Smooth muscle cell (in vitro differentiated cells): ENCODE results near the gene PLCG2. TPM values are rescaled to one million over a fixed set of nuclear protein-coding genes. Genes with fewer than 3 reads are reported as not detected.

Experiments
- DNase-seq: peaks from one replicate; lab custom pipeline; 2025; ENCODE audit not compliant: unreplicated experiment; lab: John Stamatoyannopoulos, UW
- H2AFZ ChIP-seq: fragments of 200-600 bp; sonication (generic); 2 replicates; pipeline ENCODE4 v1.6.0; 2016; ENCODE audit warnings: antibody characterized with exemption, low read depth, mild to moderate bottlenecking
- H3F3A ChIP-seq: fragments of 200-600 bp; sonication (generic); 2 replicates; pipeline ENCODE4 v1.6.0; 2017; ENCODE audit warnings: antibody characterized with exemption, low read depth
- H3K27ac ChIP-seq: fragments of 200-600 bp; sonication (generic); 2 replicates; pipeline ENCODE4 v1.5.1; 2016; ENCODE audit warnings: low read depth, mild to moderate bottlenecking
- H3K27me3 ChIP-seq: fragments of 200-600 bp; sonication (generic); 2 replicates; pipeline ENCODE4 v1.6.1; 2016; ENCODE audit warnings: low read depth, mild to moderate bottlenecking
- H3K36me3 ChIP-seq: fragments of 200-600 bp; sonication (generic); 2 replicates; pipeline ENCODE4 v1.5.1; 2016; ENCODE audit warnings: low read depth
- H3K4me1 ChIP-seq: fragments of 200-600 bp; sonication (generic); 2 replicates; pipeline ENCODE4 v1.5.1; 2016; ENCODE audit warnings: low read depth
- H3K4me2 ChIP-seq: fragments of 200-600 bp; sonication (generic); 2 replicates; pipeline ENCODE4 v1.6.0; 2016; ENCODE audit warnings: mild to moderate bottlenecking
- H3K4me3 ChIP-seq: fragments of 200-600 bp; sonication (generic); 2 replicates; pipeline ENCODE4 v1.5.1; 2016; ENCODE audit warnings: mild to moderate bottlenecking
- H3K79me2 ChIP-seq: fragments of 200-600 bp; sonication (generic); 2 replicates; pipeline ENCODE4 v1.6.0; 2016; ENCODE audit warnings: low read depth, mild to moderate bottlenecking
- H3K9ac ChIP-seq: fragments of 200-600 bp; sonication (generic); 2 replicates; pipeline ENCODE4 v1.6.0; 2016; ENCODE audit warnings: low read depth
- H3K9me3 ChIP-seq: fragments of 200-600 bp; sonication (generic); replicated peaks from 2 replicates; pipeline ENCODE4 v1.5.1; 2016; ENCODE audit warnings: low read depth
- H4K20me1 ChIP-seq: fragments of 200-600 bp; sonication (generic); 2 replicates; pipeline ENCODE4 v1.6.0; 2016; ENCODE audit warnings: low read depth
- WGBS: methylation state at CpG from one replicate; pipeline ENCODE4 v1.1.7; 2016; ENCODE audit warnings: low lambda C conversion rate; 5-methylcytosine and 5-hydroxymethylcytosine counted together
- polyA plus RNA-seq: library from polyadenylated mRNA; unstranded; fragments of >200 nt; fragmentation: Nextera tagmentation; extraction: Ambion mirVana; gene quantifications from 2 replicates; pipeline ENCODE4 v1.2.1, GENCODE V29; 2016
- total RNA-seq: library from RNA; depleted of rRNA; stranded (reverse); fragments of >200 nt; gene quantifications from 2 replicates; pipeline ENCODE4 v1.2.3, GENCODE V29; 2014
- TF ChIP-seq, protein P1 (sequence below): fragments of 200-600 bp; sonication (generic); IDR thresholded peaks from 2 replicates; pipeline ENCODE4 v1.5.1; 2017; ENCODE audit warnings: borderline replicate concordance, mild to moderate bottlenecking, antibody characterized with exemption; ENCODE audit not compliant: insufficient read depth, poor library complexity, severe bottlenecking

The PLCG2 gene
- total RNA-seq (0.18 and 1.7 TPM in 2 replicates), polyA plus RNA-seq (0.02 TPM in 1 of 2 replicates, not detected in the other)

DNA sequence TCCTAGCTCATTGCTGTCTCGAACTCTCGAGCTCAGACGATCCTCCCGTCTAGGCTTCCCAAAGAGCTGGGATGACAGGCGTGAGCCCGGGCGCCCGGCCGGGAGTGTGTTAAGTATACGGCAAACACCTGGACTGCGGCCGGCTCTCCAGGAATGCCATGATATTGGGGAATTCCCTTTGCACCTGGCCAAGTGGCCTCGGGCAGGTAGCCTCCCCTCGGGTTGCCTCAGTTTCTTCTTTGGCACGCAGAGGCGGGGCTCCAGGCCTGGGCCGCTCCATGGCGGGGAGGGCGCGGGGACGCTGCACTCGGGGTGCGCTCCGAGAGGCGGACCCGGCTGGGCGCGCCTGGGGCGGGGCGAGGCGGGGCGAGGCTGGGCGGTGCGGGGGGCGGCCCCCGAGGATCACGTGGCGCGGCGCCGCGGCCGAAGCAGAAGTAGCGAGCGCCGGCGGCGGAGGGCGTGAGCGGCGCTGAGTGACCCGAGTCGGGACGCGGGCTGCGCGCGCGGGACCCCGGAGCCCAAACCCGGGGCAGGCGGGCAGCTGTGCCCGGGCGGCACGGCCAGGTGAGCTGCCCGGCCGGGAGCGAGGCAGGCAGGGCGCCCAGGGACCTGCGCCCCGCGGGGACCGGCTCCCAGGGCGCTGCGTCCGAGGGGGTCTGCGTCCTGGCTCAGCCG is at the start of gene PLCG2:
PLCG2 (plus strand) TSS at position 431 of the 675 bp plus-strand sequence. CDS start 6,699 bp downstream, outside the sequence.
- WGBS = 1% methylated on average over 72 of the region's 78 CpGs
- no peaks in the 10 kb centered on the region for H3K4me1 ChIP-seq

DNA sequence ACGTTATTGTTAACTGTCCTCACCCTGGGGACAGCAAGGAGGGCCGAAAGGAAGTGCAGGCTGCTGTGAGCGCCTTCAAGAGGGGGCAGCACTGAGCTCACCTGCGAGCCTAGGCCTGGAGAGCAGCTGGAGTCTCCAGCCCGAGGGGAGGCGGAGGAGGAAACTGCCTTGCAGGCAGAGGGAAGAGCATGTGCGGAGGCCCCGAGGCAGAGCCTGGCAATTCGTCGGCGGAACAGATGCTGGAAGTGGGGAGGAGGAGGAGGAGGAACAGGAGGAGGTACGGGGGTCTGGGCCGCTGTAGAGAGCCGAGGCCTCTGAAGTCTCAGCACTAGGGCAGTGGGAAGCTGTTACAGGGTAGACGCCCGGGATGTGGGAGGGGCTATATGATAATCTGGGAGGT is 49.6 kb upstream of the PLCG2 start:
- Histone ChIP-seq H3K4me2 (no peak overlapping the region), H3K9ac (no peak overlapping the region), H3K36me3 (no peaks in the 10 kb centered on the region), H3K79me2 (no peaks in the 10 kb centered on the region), H4K20me1 (no peaks in the 10 kb centered on the region), H3K27ac (no peak overlapping the region), H3F3A (peaks cover 10% of the 10 kb centered on the region), H2AFZ (no peak overlapping the region), H3K27me3 (no peaks in the 10 kb centered on the region), H3K4me3 (no peak overlapping the region), H3K4me1 (peaks cover 7% of the 10 kb centered on the region), H3K9me3 (no peaks in the 10 kb centered on the region)
- WGBS = 54% methylated on average over 16 of the region's 16 CpGs
- TF ChIP-seq, protein P1, sequence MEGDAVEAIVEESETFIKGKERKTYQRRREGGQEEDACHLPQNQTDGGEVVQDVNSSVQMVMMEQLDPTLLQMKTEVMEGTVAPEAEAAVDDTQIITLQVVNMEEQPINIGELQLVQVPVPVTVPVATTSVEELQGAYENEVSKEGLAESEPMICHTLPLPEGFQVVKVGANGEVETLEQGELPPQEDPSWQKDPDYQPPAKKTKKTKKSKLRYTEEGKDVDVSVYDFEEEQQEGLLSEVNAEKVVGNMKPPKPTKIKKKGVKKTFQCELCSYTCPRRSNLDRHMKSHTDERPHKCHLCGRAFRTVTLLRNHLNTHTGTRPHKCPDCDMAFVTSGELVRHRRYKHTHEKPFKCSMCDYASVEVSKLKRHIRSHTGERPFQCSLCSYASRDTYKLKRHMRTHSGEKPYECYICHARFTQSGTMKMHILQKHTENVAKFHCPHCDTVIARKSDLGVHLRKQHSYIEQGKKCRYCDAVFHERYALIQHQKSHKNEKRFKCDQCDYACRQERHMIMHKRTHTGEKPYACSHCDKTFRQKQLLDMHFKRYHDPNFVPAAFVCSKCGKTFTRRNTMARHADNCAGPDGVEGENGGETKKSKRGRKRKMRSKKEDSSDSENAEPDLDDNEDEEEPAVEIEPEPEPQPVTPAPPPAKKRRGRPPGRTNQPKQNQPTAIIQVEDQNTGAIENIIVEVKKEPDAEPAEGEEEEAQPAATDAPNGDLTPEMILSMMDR = peak; percentile 21
- no peak for DNase-seq

More for the DNA sequence above, at the start of gene PLCG2:
- Histone ChIP-seq H3K9me3 (no peaks in the 10 kb centered on the region), H3K79me2 (no peaks in the 10 kb centered on the region), H3K27ac (no peak within 1 kb of the TSS), H3K9ac (no peak within 1 kb of the TSS), H4K20me1 (no peaks in the 10 kb centered on the region), H3K36me3 (no peaks in the 10 kb centered on the region), H2AFZ (peak within 1 kb of the TSS; percentile 85), H3K4me2 (peak within 1 kb of the TSS; percentile 94), H3K27me3 (peaks cover 73% of the 10 kb centered on the region), H3F3A (no peaks in the 10 kb centered on the region), H3K4me3 (peak within 1 kb of the TSS; percentile 59)
- DNase-seq = no peak
- TF ChIP-seq, protein P1 = no peak

DNA sequence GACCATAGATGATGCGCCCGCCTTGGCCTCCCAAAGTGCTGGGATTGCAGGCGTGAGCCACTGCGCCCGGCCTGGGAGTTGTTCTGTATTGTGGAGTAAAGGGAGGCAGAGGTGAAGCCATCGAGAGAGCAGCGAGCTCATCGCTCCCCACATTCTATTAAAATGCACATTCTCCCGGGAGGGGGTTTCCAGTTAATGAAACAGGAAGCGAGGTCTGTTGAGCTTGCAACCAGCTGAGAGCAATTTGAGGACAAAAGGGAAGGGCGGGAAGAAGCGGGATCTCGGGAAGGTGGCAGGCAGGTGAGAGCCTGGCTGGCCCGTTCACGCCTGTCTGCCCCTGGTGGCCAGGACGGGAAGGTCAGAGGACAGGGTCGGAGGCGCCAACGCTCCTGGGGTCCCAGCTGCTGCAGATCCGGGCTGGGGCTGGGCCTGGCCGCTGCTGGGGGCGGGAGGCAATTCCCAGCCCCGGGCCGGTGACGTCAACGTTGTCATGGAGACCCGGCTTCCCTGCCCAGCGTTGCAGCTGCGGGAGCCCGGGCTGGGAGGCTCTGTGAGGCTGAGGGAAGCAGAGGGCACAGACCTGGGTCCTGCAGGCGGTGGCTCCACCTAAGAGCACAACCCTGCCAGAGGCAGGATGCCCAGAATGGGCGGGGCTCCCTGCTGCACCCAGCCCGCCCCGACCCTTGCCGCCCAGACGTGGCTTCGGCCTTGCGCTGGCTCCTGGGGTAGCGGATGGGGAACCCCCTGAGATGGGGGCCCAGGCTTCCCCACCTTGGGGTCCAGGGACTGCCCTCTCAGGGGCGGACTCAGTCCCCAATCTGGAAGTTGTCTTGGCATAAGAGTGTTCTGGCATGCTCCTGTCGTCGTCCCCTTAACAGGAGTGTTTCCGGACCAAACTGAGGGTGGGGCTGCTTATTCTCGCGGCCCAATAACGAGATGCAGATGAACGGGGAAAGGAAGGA is 48.7 kb upstream of the PLCG2 start:
- peaks cover 7% of the 10 kb centered on the region for H3K4me1 ChIP-seq
- peak overlapping the region; percentile 48 for H3K4me3 ChIP-seq
- peak; percentile 74 for DNase-seq
- H3K27ac ChIP-seq = peak overlapping the region; percentile 56
- no peaks in the 10 kb centered on the region for H3K36me3 ChIP-seq
- H3K9me3 ChIP-seq = no peaks in the 10 kb centered on the region
- H3K9ac ChIP-seq = peak overlapping the region; percentile 47
- H3K4me2 ChIP-seq = peak overlapping the region; percentile 85
- 12% methylated on average over 44 of the region's 47 CpGs for WGBS
- peak overlapping the region; percentile 88 for H2AFZ ChIP-seq
- TF ChIP-seq, protein P1 = peak; percentile 41
- no peaks in the 10 kb centered on the region for H3K27me3 ChIP-seq
- peaks cover 10% of the 10 kb centered on the region for H3F3A ChIP-seq
- H4K20me1 ChIP-seq = no peaks in the 10 kb centered on the region
- H3K79me2 ChIP-seq = no peaks in the 10 kb centered on the region
